ENCODE data around the gene SKI.

DNA sequence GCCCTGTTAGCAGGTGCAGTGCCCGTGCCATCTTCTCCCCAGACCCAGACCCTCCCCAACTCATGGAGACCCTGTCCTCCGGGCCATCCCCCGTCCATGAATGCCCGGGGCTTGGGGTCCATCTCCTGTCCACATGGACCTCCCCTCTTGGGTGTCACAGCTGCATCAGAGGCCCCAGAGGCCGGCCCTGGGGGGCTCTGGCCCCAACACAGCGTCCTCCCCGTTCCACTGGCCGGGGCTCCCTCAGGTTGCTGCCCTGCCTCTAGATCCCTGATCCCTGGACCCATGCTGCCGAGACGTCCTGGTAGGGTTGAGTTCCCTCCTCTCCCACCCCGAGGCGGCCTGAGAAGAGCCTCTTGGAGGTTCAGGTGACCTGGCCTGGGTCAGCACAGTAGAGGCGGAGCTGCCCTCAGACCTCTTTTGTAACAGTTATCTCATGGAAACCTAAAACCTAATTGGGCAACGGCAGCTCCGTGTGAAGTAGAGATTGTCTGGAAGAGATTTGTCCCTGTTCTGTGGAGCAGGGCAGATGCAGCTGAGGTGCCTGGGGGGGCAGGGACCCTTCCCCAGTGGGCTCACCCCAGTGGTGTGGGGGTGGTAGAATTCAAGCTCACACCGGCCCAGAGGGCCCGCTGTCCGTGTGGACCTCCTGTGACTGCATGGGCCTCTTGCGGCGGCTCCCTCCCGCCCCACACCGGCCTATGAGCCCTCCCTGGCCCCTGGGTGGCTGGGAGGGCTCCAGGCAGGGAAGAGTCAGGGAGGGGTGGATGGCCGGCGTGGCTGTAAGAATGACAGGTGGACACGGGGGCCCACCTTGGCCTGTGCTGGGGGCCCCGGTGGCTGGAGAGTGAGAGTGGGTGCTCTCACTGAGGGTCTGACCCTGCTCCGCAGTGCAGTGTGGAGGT lies 56.1 kb downstream of the SKI start:
- TF ChIP-seq POLR2A (IDR thresholded peaks at IDR 0.05; ENCODE audit: low read depth, low read length) (no peak), POLR2AphosphoS5 (IDR thresholded peaks at IDR 0.05; ENCODE audit: low read depth, low read length) (no peak), TAF1 (IDR thresholded peaks at IDR 0.05; ENCODE audit: borderline replicate concordance, low read depth, low read length) (no peak)

All from GM12892 (cell line).